T-helper 22 cell (primary cell): ENCODE measurements around the gene IQCB1.
"Not testable (repeated sequence)": the region's sequence is repeated elsewhere in the genome, so short reads cannot be mapped to it uniquely, and the experiment has no call there.

Experiments used
- DNase-seq: peaks from one replicate; pipeline ENCODE4 v3.0.0-alpha.2; 2020; ENCODE audit warnings: low read depth

Gene IQCB1

DNA sequence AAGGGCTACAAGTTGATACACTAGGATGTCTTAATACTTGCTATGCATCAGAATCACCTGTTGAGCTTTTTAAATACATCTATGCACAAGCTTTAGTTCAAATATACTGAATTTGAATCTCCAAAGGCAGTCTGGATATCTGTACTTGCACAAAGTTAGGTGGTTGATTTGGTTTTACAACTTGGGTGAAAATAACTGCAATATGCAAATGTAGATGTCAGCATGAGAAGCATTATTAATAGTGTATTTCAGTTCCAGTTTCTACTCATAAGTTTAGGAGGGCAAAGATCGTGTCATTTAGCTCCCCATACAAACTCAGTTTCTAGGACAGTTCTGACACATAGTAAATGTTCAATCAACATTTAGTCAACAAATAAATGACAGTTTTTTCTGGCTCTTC is 25.6 kb downstream of the IQCB1 start:
- DNase-seq = no peak

DNA sequence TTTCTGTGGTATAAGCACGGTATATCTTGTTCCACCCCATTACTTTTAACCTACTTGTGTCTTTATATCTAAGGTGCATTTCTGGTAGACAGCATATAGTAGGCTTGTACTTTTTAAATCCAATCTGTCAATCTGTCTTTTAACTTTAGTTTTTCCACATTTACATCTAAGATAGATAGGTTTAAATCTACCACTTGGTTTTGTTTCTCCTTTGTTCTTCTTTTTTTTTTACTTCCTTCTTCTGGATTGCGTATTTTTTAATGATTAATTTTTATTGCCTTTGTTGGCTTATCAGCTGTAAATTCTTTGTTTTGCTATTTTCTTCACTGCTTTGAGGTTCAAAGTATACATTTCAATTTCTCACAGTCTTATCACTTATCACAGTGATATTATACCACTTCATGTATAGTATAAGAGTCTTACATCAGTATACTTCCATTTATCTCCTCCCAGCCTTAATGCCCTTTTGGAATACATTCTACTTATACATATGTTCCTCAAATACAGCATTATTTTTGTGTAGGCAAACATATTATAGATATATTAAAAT is 31.0 kb downstream of the IQCB1 start:
- no peak for DNase-seq

- DNase-seq = no peak
These were observed 34.0 kb downstream of the IQCB1 start for GRCh38 chr3:121800906-121801305.

GRCh38 chr3:121796970-121797369 is 37.9 kb downstream of the IQCB1 start:
- DNase-seq = no peak

DNA sequence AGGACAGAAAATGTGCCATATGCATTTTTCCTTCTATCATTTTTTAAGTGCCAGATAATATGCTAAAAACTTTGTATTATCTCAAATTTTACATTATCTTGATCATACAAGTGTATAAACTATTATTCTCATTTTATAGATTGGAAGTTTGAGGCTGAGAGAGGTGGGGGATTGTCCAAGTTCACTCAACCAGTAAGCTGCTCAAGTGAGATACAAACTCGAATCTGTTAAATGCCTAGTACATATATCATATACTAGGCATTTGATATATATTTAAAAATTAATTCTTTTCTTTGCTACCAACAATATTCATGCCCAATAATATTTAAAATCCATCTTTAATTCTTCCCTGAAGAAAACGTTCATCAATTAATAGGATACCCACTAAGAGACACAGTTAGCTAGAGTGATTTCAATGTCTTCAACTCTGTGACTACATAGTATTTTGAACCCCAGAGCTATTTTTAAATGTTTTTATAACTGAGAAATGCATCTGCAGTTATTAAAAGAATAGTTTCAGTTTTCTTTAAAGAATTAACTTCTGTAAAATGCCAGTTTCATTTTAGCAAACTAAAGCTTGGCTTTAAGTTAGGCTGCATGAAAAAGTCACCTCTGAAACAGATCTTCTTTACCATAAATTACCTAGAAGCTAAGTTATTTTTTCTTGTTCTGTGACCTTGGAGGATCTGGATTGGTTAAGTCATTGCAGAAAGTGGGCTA is 40.4 kb downstream of the IQCB1 start:
- DNase-seq = no peak

- DNase-seq = no peak
These were observed 41.8 kb downstream of the IQCB1 start for GRCh38 chr3:121793078-121793477.

- no peak for DNase-seq
These were observed 48.4 kb downstream of the IQCB1 start for GRCh38 chr3:121786485-121786884.

DNA sequence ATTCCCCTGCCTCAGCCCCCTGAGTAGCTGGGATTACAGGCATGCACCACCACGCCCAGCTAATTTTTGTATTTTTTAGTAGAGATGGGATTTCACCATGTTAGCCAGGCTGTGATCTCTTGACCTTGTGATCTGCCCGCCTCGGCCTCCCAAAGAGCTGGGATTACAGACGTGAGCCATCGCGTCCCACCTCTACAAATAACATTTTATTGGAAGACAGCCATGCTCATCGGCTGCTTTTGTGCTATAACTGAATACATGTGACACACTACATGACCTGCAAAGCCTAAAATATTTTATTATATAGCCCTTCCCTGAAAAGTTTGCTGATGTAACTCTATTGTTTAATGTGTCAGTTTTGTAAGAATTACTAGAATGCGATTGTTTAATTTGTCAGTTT is 52.1 kb downstream of the IQCB1 start:
- DNase-seq = not testable (repeated sequence)

- no peak for DNase-seq
These were observed 53.2 kb downstream of the IQCB1 start for GRCh38 chr3:121781611-121782010.

GRCh38 chr3:121775095-121775494 is 59.8 kb downstream of the IQCB1 start:
- DNase-seq = not testable (repeated sequence)

GRCh38 chr3:121769246-121769645 is 65.6 kb downstream of the IQCB1 start:
- DNase-seq = no peak

DNA sequence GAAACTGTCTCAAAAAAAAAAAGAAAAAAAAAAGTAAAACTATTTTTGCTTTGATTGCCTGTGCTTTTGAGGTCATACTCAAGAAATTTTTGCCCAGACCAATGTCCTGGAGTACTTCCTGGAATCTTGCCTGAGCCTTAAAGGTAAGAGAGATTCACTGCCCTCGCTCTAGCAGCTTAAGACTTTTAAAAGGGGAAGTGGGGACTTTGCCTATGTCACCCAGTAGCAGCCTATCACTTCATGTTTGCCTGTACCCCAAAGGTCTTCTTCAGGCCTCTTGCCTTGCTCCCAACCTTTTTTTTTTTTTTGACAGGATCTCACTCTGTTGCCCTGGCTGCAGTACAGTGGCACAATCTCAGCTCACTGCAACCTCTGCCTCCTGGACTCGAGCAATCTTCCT is 66.4 kb downstream of the IQCB1 start:
- DNase-seq = no peak

- DNase-seq = no peak
These were observed 75.2 kb downstream of the IQCB1 start for GRCh38 chr3:121759541-121760202.

DNA sequence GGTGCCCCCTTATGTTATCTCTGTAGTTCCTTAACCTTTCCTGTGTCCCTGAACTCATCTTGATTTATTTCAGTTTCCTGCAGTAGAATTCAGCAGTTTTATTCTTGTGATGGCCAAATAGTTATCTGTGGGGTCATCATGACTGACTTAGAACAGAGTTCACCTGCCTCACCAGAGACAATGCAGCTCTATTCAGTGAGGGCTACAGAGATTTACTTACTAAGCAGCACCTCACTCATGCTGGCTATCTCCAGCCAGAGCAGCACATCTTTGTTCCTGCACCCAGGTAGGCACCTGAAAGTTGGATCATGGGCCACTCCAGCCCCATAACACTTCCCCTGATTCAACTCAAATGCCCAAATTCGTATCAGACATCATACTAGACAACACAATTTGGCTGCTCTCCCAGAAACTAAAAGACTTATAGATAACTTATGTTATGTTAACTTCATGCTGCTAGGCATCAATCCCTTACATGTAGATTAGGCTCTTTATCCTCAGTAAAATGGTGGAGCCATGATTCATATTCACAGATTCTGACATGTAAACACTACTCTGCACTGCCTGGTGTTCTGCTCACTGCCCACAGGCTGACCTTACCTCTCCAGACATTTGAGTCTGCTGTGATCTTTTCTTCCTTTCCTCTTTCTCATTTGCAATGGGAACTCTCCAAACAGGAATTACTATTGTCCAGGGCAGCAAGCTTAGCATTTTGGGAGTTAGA is 76.0 kb downstream of the IQCB1 start:
- DNase-seq = no peak

DNA sequence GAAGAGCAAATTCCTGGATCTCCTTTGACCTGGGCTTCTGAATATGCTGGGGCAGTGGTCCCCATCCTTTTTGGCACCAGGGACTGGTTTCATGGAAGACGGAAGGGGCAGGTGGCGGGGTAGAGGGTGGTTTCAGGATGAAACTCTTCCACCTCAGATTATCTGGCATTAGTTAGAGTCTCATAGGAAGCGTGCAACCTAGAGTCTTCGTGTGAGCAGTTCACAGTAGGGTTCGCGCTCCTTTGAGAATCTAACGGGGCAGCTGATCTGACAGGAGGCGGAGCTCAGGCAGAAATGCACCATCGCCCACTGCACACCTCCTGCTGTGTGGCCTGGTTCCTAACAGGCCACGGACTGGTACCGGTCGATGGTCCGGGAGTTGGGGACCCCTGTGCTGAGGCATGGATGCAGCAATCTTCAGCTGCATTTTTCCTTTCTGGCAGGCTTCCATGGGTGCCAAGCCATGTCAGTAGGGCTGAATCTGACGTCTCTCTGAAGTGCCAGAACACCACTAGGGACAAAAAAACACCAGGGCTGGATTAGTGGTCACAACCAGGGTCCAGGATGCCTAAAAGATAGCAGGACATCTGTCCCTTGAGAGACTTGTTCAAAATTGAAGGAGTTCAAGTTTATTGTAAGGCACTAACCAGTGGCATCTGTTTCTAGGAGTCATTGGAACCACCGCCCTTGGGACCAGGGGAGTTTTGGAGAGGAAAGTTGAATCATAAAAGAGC is 76.9 kb downstream of the IQCB1 start:
- DNase-seq = no peak

- no peak for DNase-seq
These were observed 77.6 kb downstream of the IQCB1 start for GRCh38 chr3:121757087-121757811.

- no peak for DNase-seq
These were observed 82.1 kb downstream of the IQCB1 start for GRCh38 chr3:121752772-121753171.

GRCh38 chr3:121752261-121752660 is 82.6 kb downstream of the IQCB1 start:
- no peak for DNase-seq

DNA sequence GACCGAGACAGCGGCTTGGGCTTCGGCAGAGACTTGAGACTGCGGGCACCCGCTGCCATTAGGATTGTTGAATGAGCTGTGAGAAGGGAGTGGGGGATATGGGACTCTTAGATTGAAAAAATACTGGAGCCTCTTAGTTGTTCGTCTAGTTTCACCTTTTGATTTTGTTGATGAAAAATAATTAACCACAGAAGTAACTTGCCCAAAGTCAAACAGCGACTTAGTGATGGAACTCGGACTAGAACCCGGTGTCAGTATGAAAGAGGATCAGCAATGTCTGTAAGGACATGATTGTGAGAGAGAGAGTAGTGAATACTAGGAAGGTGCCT is 84.8 kb downstream of the IQCB1 start:
- no peak for DNase-seq

GRCh38 chr3:121749276-121750086 is 85.4 kb downstream of the IQCB1 start, which contains the start of gene GOLGB1:
Gene GOLGB1, minus strand, starts transcription at chr3:121749741. Its CDS starts 18,770 bp downstream, at chr3:121730971.
- peak; percentile 92 for DNase-seq
